Mesothelial cell of epicardium (in vitro differentiated cells): ENCODE results near the gene BMPR1A. TPM values are rescaled to one million over a fixed set of nuclear protein-coding genes. Genes with fewer than 3 reads are reported as not detected.
"Not testable (repeated sequence)": the region's sequence is repeated elsewhere in the genome, so short reads cannot be mapped to it uniquely, and the experiment has no call there.

ENCODE experiments used
- DNase-seq, 2 experiments: peaks; one replicate each; pipeline ENCODE4 v3.0.0; 2021; ENCODE audit warnings: low spot score in 2 of 2; ENCODE audit not compliant: unreplicated experiment in 2 of 2
- H3K27ac Mint-ChIP-seq: 2 replicates; pipeline ENCODE4 v1.8.0; 2021; ENCODE audit warnings: mixed read lengths
- H3K27me3 Mint-ChIP-seq: 2 replicates; pipeline ENCODE4 v1.8.0; 2021; ENCODE audit warnings: low read depth, mixed read lengths
- H3K36me3 Mint-ChIP-seq: 2 replicates; pipeline ENCODE4 v1.8.0; 2021; ENCODE audit warnings: mixed read lengths
- H3K4me1 Mint-ChIP-seq: 2 replicates; pipeline ENCODE4 v1.8.0; 2021; ENCODE audit warnings: mixed read lengths
- H3K4me3 Mint-ChIP-seq: 2 replicates; pipeline ENCODE4 v1.8.0; 2021; ENCODE audit warnings: mild to moderate bottlenecking, moderate library complexity, mixed read lengths
- H3K9me3 Mint-ChIP-seq: 2 replicates; pipeline ENCODE4 v1.8.0; 2021; ENCODE audit warnings: mixed read lengths
- total RNA-seq: library from RNA; stranded (reverse); gene quantifications from 3 replicates; pipeline ENCODE4 v1.2.1, GENCODE V29; 2021
- TF ChIP-seq, protein P1 (sequence below): fragments of 200-600 bp; sonication (generic); IDR thresholded peaks from one replicate; pipeline ENCODE4 v1.5.0; 2021; ENCODE audit warnings: antibody characterized with exemption; ENCODE audit not compliant: unreplicated experiment

BMPR1A gene
- total RNA-seq, 1 donor from 2014 or later: 100.0 TPM

- H3K9me3 Mint-ChIP-seq: peaks cover 8% of the 10 kb centered on the region
- DNase-seq: no peak
- H3K36me3 Mint-ChIP-seq: peaks cover 29% of the 10 kb centered on the region
- no peak overlapping the region for H3K4me3 Mint-ChIP-seq
- H3K4me1 Mint-ChIP-seq: peaks cover 17% of the 10 kb centered on the region
- TF ChIP-seq, protein P1, sequence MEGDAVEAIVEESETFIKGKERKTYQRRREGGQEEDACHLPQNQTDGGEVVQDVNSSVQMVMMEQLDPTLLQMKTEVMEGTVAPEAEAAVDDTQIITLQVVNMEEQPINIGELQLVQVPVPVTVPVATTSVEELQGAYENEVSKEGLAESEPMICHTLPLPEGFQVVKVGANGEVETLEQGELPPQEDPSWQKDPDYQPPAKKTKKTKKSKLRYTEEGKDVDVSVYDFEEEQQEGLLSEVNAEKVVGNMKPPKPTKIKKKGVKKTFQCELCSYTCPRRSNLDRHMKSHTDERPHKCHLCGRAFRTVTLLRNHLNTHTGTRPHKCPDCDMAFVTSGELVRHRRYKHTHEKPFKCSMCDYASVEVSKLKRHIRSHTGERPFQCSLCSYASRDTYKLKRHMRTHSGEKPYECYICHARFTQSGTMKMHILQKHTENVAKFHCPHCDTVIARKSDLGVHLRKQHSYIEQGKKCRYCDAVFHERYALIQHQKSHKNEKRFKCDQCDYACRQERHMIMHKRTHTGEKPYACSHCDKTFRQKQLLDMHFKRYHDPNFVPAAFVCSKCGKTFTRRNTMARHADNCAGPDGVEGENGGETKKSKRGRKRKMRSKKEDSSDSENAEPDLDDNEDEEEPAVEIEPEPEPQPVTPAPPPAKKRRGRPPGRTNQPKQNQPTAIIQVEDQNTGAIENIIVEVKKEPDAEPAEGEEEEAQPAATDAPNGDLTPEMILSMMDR: no peak
- H3K27ac Mint-ChIP-seq: no peak overlapping the region
- no peaks in the 10 kb centered on the region for H3K27me3 Mint-ChIP-seq
Measured at GRCh38 chr10:86851328-86852207, 95.1 kb downstream of the BMPR1A start.

GRCh38 chr10:86853582-86853981 lies 97.2 kb downstream of the BMPR1A start:
- H3K4me3 Mint-ChIP-seq, H3K27ac Mint-ChIP-seq, DNase-seq, H3K27me3 Mint-ChIP-seq: not testable (repeated sequence)
- peaks cover 13% of the 10 kb centered on the region for H3K9me3 Mint-ChIP-seq
- H3K36me3 Mint-ChIP-seq: peaks cover 32% of the 10 kb centered on the region
- H3K4me1 Mint-ChIP-seq: peaks cover 17% of the 10 kb centered on the region

DNA sequence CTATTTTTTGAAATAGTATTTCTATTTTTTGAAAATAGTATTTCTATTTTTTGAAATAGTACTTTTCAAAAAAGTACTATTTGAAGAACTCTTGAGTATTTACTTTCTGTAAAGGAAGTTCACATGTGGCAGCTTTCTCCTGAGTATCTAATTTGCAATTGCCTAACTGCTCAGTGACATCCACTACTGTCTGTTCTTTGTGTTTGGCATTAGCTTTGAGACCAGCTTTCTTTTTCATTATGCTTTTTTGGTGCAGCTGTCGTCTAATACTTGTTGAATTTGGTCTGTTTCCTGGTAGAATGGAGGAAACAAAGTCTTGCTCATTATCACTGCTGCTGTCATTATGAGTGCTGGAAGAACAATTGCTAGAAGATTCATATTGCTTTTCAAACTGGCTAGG lies 99.1 kb downstream of the BMPR1A start:
- Mint-ChIP-seq H3K27me3 (no peaks in the 10 kb centered on the region), H3K36me3 (peaks cover 38% of the 10 kb centered on the region), H3K4me1 (peaks cover 9% of the 10 kb centered on the region), H3K27ac (no peak overlapping the region), H3K9me3 (peaks cover 17% of the 10 kb centered on the region), H3K4me3 (no peak overlapping the region)
- TF ChIP-seq, protein P1: no peak
- no peak for DNase-seq

- H3K9me3 Mint-ChIP-seq: peaks cover 17% of the 10 kb centered on the region
- no peak for DNase-seq
- peaks cover 38% of the 10 kb centered on the region for H3K36me3 Mint-ChIP-seq
- TF ChIP-seq, protein P1: no peak
- H3K4me3 Mint-ChIP-seq: no peak overlapping the region
- no peaks in the 10 kb centered on the region for H3K27me3 Mint-ChIP-seq
- H3K4me1 Mint-ChIP-seq: peaks cover 9% of the 10 kb centered on the region
- peak overlapping the region; percentile 13 for H3K27ac Mint-ChIP-seq
Measured at GRCh38 chr10:86856156-86856555, 99.7 kb downstream of the BMPR1A start.

DNA sequence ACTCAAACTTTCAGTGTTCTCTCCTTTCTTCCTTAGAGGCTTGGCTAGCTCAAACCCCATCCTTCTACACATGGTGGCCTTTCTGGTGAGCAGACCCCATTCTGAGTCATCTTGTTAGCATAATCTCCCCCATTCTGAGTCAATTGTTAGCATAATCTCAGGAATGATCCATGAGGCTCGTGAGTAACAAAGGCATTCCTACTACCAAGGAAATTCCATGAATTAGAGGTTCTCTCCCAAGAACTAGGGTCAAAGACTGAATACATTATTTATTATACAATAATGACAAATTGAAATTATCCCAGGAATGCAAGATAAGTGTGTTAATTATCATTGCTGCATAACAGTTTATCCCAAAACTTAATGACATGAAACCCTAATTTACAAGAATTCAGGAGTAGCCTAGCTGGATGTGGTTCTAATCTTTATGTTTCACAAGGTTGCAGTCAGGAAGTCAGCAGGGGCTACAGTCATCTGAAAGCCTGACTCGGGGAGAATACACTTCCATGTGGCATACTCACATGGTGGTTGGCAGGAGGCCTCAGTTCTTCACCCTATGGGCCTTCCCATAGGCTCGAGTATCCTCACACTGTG lies 100.8 kb downstream of the BMPR1A start:
- DNase-seq: no peak
- TF ChIP-seq, protein P1: no peak
- Mint-ChIP-seq H3K4me1 (peaks cover 12% of the 10 kb centered on the region), H3K4me3 (no peak overlapping the region), H3K27me3 (no peaks in the 10 kb centered on the region), H3K9me3 (peaks cover 17% of the 10 kb centered on the region), H3K36me3 (peaks cover 29% of the 10 kb centered on the region), H3K27ac (no peak overlapping the region)

DNA sequence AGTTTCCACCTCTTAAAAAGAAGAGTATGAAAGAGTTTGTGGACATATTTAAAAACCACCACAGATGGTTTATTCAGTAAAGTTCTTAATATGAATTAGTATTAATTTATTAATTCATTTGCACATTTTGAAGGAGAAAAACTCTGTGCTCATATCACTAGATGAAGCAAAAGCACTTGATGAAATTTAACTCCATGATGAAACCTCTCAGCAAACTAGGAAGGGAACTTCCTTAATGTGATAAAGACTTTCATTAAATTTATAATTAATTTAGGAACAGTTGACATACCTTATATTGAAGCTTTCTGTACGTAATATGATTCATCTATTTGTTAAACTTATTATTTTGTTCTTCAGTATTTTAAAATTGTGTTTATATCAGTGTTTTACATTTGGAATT lies 101.6 kb downstream of the BMPR1A start:
- Mint-ChIP-seq H3K4me1 (peaks cover 19% of the 10 kb centered on the region), H3K4me3 (no peak overlapping the region), H3K27ac (no peak overlapping the region), H3K27me3 (no peaks in the 10 kb centered on the region), H3K36me3 (peaks cover 23% of the 10 kb centered on the region), H3K9me3 (peaks cover 13% of the 10 kb centered on the region)
- DNase-seq: no peak
- TF ChIP-seq, protein P1: no peak
